ENCODE results near the gene LRCH4.
"Not testable (repeated sequence)": the region's sequence is repeated elsewhere in the genome, so short reads cannot be mapped to it uniquely, and the experiment has no call there.

Gene LRCH4

GRCh38 chr7:100546129-100546925 is 39.6 kb downstream of the LRCH4 start:
- Histone ChIP-seq H3K4me3 (ENCODE audit: low read depth in 1 of 2, low read length in 2 of 2) (peak overlapping the region; percentile 4 to 39), H3K27ac (ENCODE audit: low read length) (peak overlapping the region; percentile 91), H3K9me3 (ENCODE audit: control insufficient read depth in 1 of 2, low read length in 2 of 2) (no peaks in the 10 kb centered on the region), H3K27me3 (ENCODE audit: low read depth, low read length) (no peaks in the 10 kb centered on the region), H3K4me1 (ENCODE audit: control insufficient read depth in 1 of 2, insufficient read depth in 2 of 2, low read length in 2 of 2) (peaks cover 38 to 47% of the 10 kb centered on the region in 2 donors), H3K36me3 (ENCODE audit: control insufficient read depth in 1 of 2, insufficient read depth in 2 of 2, low read length in 2 of 2) (peaks cover 0 to 8% of the 10 kb centered on the region in 2 donors)

- peak overlapping the region; percentile 91 for H3K27ac ChIP-seq (ENCODE audit: low read length)
- H3K27me3 ChIP-seq (ENCODE audit: low read depth, low read length) = no peaks in the 10 kb centered on the region
- H3K36me3 ChIP-seq (ENCODE audit: control insufficient read depth in 1 of 2, insufficient read depth in 2 of 2, low read length in 2 of 2) = peaks cover 0 to 8% of the 10 kb centered on the region in 2 donors
- peak overlapping the region in 1 of 2 donors; percentile 39 for H3K4me3 ChIP-seq (ENCODE audit: low read depth in 1 of 2, low read length in 2 of 2)
- H3K4me1 ChIP-seq (ENCODE audit: control insufficient read depth in 1 of 2, insufficient read depth in 2 of 2, low read length in 2 of 2) = peaks cover 38 to 47% of the 10 kb centered on the region in 2 donors
- H3K9me3 ChIP-seq (ENCODE audit: control insufficient read depth in 1 of 2, low read length in 2 of 2) = no peaks in the 10 kb centered on the region
Measured at GRCh38 chr7:100545360-100546128, 40.4 kb downstream of the LRCH4 start.

- peak overlapping the region; percentile 91 for H3K27ac ChIP-seq (ENCODE audit: low read length)
- peak overlapping the region in 1 of 2 donors; percentile 39 for H3K4me3 ChIP-seq (ENCODE audit: low read depth in 1 of 2, low read length in 2 of 2)
- peaks cover 0 to 4% of the 10 kb centered on the region in 2 donors for H3K36me3 ChIP-seq (ENCODE audit: control insufficient read depth in 1 of 2, insufficient read depth in 2 of 2, low read length in 2 of 2)
- no peaks in the 10 kb centered on the region for H3K9me3 ChIP-seq (ENCODE audit: control insufficient read depth in 1 of 2, low read length in 2 of 2)
- peaks cover 42 to 52% of the 10 kb centered on the region in 2 donors for H3K4me1 ChIP-seq (ENCODE audit: control insufficient read depth in 1 of 2, insufficient read depth in 2 of 2, low read length in 2 of 2)
- no peaks in the 10 kb centered on the region for H3K27me3 ChIP-seq (ENCODE audit: low read depth, low read length)
Measured at GRCh38 chr7:100544967-100545359, 41.0 kb downstream of the LRCH4 start.

- Histone ChIP-seq H3K36me3 (ENCODE audit: control insufficient read depth in 1 of 2, insufficient read depth in 2 of 2, low read length in 2 of 2) (peaks cover 0 to 4% of the 10 kb centered on the region in 2 donors), H3K4me1 (ENCODE audit: control insufficient read depth in 1 of 2, insufficient read depth in 2 of 2, low read length in 2 of 2) (peaks cover 43 to 57% of the 10 kb centered on the region in 2 donors), H3K4me3 (ENCODE audit: low read depth in 1 of 2, low read length in 2 of 2) (no peak overlapping the region), H3K9me3 (ENCODE audit: control insufficient read depth in 1 of 2, low read length in 2 of 2) (no peaks in the 10 kb centered on the region), H3K27me3 (ENCODE audit: low read depth, low read length) (no peaks in the 10 kb centered on the region), H3K27ac (ENCODE audit: low read length) (peak overlapping the region; percentile 91)
Measured at GRCh38 chr7:100544386-100544785, 41.5 kb downstream of the LRCH4 start.

GRCh38 chr7:100543586-100543985 is 42.3 kb downstream of the LRCH4 start:
- H3K27ac ChIP-seq (ENCODE audit: low read length) = peak overlapping the region; percentile 50
- no peaks in the 10 kb centered on the region for H3K27me3 ChIP-seq (ENCODE audit: low read depth, low read length)
- H3K9me3 ChIP-seq (ENCODE audit: control insufficient read depth in 1 of 2, low read length in 2 of 2) = no peaks in the 10 kb centered on the region
- H3K4me3 ChIP-seq (ENCODE audit: low read depth in 1 of 2, low read length in 2 of 2) = no peak overlapping the region
- H3K4me1 ChIP-seq (ENCODE audit: control insufficient read depth in 1 of 2, insufficient read depth in 2 of 2, low read length in 2 of 2) = peaks cover 43 to 53% of the 10 kb centered on the region in 2 donors
- no peaks in the 10 kb centered on the region for H3K36me3 ChIP-seq (ENCODE audit: control insufficient read depth in 1 of 2, insufficient read depth in 2 of 2, low read length in 2 of 2)

- not testable (repeated sequence) for H3K9me3 ChIP-seq (ENCODE audit: control insufficient read depth in 1 of 2, low read length in 2 of 2); H3K27me3 ChIP-seq (ENCODE audit: low read depth, low read length); H3K27ac ChIP-seq (ENCODE audit: low read length); H3K36me3 ChIP-seq (ENCODE audit: control insufficient read depth in 1 of 2, insufficient read depth in 2 of 2, low read length in 2 of 2); H3K4me3 ChIP-seq (ENCODE audit: low read depth in 1 of 2, low read length in 2 of 2)
- H3K4me1 ChIP-seq (ENCODE audit: control insufficient read depth in 1 of 2, insufficient read depth in 2 of 2, low read length in 2 of 2) = peaks cover 25 to 39% of the 10 kb centered on the region in 2 donors
Measured at GRCh38 chr7:100541309-100541708, 44.6 kb downstream of the LRCH4 start.

- peak overlapping the region; percentile 79 to 92 for H3K4me3 ChIP-seq (ENCODE audit: low read depth in 1 of 2, low read length in 2 of 2)
- no peaks in the 10 kb centered on the region for H3K9me3 ChIP-seq (ENCODE audit: control insufficient read depth in 1 of 2, low read length in 2 of 2)
- no peaks in the 10 kb centered on the region for H3K36me3 ChIP-seq (ENCODE audit: control insufficient read depth in 1 of 2, insufficient read depth in 2 of 2, low read length in 2 of 2)
- no peaks in the 10 kb centered on the region for H3K27me3 ChIP-seq (ENCODE audit: low read depth, low read length)
- no peak overlapping the region for H3K27ac ChIP-seq (ENCODE audit: low read length)
- H3K4me1 ChIP-seq (ENCODE audit: control insufficient read depth in 1 of 2, insufficient read depth in 2 of 2, low read length in 2 of 2) = peaks cover 16 to 28% of the 10 kb centered on the region in 2 donors
Measured at GRCh38 chr7:100540073-100540723, 45.7 kb downstream of the LRCH4 start.

- Histone ChIP-seq H3K27me3 (ENCODE audit: low read depth, low read length) (no peaks in the 10 kb centered on the region), H3K4me3 (ENCODE audit: low read depth in 1 of 2, low read length in 2 of 2) (peak overlapping the region; percentile 79 to 92), H3K36me3 (ENCODE audit: control insufficient read depth in 1 of 2, insufficient read depth in 2 of 2, low read length in 2 of 2) (no peaks in the 10 kb centered on the region), H3K27ac (ENCODE audit: low read length) (no peak overlapping the region), H3K4me1 (ENCODE audit: control insufficient read depth in 1 of 2, insufficient read depth in 2 of 2, low read length in 2 of 2) (peaks cover 10 to 22% of the 10 kb centered on the region in 2 donors), H3K9me3 (ENCODE audit: control insufficient read depth in 1 of 2, low read length in 2 of 2) (no peaks in the 10 kb centered on the region)
Measured at GRCh38 chr7:100539436-100540006, 46.4 kb downstream of the LRCH4 start.

GRCh38 chr7:100538654-100539435 is 47.1 kb downstream of the LRCH4 start, which contains the start of gene AGFG2:
Gene AGFG2, plus strand, starts transcription at chr7:100539203. Its CDS starts 144 bp downstream, at chr7:100539347.
- H3K36me3 ChIP-seq (ENCODE audit: control insufficient read depth in 1 of 2, insufficient read depth in 2 of 2, low read length in 2 of 2) = no peaks in the 10 kb centered on the region
- peak within 1 kb of the TSS; percentile 79 to 92 for H3K4me3 ChIP-seq (ENCODE audit: low read depth in 1 of 2, low read length in 2 of 2)
- peaks cover 5 to 16% of the 10 kb centered on the region in 2 donors for H3K4me1 ChIP-seq (ENCODE audit: control insufficient read depth in 1 of 2, insufficient read depth in 2 of 2, low read length in 2 of 2)
- peak within 1 kb of the TSS; percentile 61 for H3K27ac ChIP-seq (ENCODE audit: low read length)
- no peaks in the 10 kb centered on the region for H3K27me3 ChIP-seq (ENCODE audit: low read depth, low read length)
- H3K9me3 ChIP-seq (ENCODE audit: control insufficient read depth in 1 of 2, low read length in 2 of 2) = no peaks in the 10 kb centered on the region

GRCh38 chr7:100538348-100538653 is 47.6 kb downstream of the LRCH4 start:
- Histone ChIP-seq H3K9me3 (ENCODE audit: control insufficient read depth in 1 of 2, low read length in 2 of 2) (no peaks in the 10 kb centered on the region), H3K27me3 (ENCODE audit: low read depth, low read length) (no peaks in the 10 kb centered on the region), H3K4me1 (ENCODE audit: control insufficient read depth in 1 of 2, insufficient read depth in 2 of 2, low read length in 2 of 2) (peaks cover 5 to 13% of the 10 kb centered on the region in 2 donors), H3K27ac (ENCODE audit: low read length) (peak overlapping the region; percentile 61), H3K4me3 (ENCODE audit: low read depth in 1 of 2, low read length in 2 of 2) (peak overlapping the region; percentile 57 to 92), H3K36me3 (ENCODE audit: control insufficient read depth in 1 of 2, insufficient read depth in 2 of 2, low read length in 2 of 2) (no peaks in the 10 kb centered on the region)

Data from muscle layer of duodenum (tissue), 2 donors.